AG09309 (cell line): ENCODE data around the gene LCNL1.

Source experiments
- DNase-seq: peaks from one replicate; pipeline ENCODE4 v3.0.0-alpha.2; 2010; ENCODE audit warnings: low read depth
- H3K4me3 ChIP-seq: 2 replicates; pipeline ENCODE4 v1.5.1; 2011; ENCODE audit warnings: mild to moderate bottlenecking, low read depth, low read length, moderate library complexity; ENCODE audit not compliant: control insufficient read depth
- CTCF ChIP-seq: IDR thresholded peaks from 2 replicates; pipeline ENCODE4 v1.5.1; 2011; ENCODE audit warnings: mild to moderate bottlenecking, low read depth, low read length, inconsistent platforms; ENCODE audit not compliant: insufficient read depth, control insufficient read depth; ENCODE audit errors: missing control alignments

LCNL1 gene

GRCh38 chr9:136963341-136963740, 19.5 kb upstream of the LCNL1 start:
- no peak for DNase-seq
- H3K4me3 ChIP-seq, result no peak overlapping the region
- no peak for TF ChIP-seq CTCF

- no peak overlapping the region for H3K4me3 ChIP-seq
- no peak for TF ChIP-seq CTCF
Measured at GRCh38 chr9:136963751-136964150, 19.0 kb upstream of the LCNL1 start.

GRCh38 chr9:136964171-136964689, 18.6 kb upstream of the LCNL1 start:
- DNase-seq, result no peak
- no peak for TF ChIP-seq CTCF
- no peak overlapping the region for H3K4me3 ChIP-seq

More at GRCh38 chr9:136963751-136964150, 19.0 kb upstream of the LCNL1 start:
- DNase-seq, result no peak

- no peak overlapping the region for H3K4me3 ChIP-seq
- DNase-seq, result no peak
- no peak for TF ChIP-seq CTCF
Measured at GRCh38 chr9:136964833-136965422, 17.9 kb upstream of the LCNL1 start.

- no peak overlapping the region for H3K4me3 ChIP-seq
- no peak for TF ChIP-seq CTCF
- no peak for DNase-seq
Measured at GRCh38 chr9:136965771-136966484, 16.9 kb upstream of the LCNL1 start.

- DNase-seq, result no peak
- no peak overlapping the region for H3K4me3 ChIP-seq
- no peak for TF ChIP-seq CTCF
Measured at GRCh38 chr9:136968333-136969127, 14.3 kb upstream of the LCNL1 start.
